NCI-H2227 (cell line): ENCODE results near the gene NDUFS7.

Experiments used
- DNase-seq: peaks from one replicate; lab custom pipeline; 2025; ENCODE audit not compliant: unreplicated experiment; lab: John Stamatoyannopoulos, UW

Gene NDUFS7

DNA sequence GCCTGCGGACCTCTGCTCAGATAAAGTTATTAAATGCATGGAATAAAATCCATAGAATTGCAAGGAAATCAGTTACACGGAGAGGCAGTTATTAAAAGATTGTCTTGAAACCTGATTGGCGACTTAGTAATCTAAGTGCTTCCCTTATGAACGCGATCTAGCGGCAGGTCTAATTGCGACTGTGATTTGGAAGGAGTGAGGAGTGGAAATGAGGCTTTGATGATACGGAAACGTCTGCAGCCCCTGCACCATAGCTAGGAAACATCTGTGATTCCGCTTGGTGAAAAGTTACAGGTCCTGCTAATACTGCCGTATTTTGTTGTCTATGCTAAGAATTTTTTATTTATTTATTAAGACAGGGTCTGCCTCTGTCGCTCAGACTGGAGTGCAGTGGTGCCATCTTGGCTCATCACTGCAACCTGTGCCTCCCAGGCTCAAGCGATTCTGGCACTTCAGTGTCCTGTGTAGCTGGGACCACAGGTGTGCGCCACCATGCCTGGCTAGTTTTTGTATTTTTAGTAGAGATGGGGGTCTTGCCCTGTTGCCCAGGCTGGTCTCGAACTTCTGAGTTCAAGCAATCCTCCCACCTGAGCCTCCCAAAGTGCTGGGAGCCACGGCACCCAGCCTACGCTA is 887 bp downstream of the NDUFS7 start:
- DNase-seq, result no peak

DNA sequence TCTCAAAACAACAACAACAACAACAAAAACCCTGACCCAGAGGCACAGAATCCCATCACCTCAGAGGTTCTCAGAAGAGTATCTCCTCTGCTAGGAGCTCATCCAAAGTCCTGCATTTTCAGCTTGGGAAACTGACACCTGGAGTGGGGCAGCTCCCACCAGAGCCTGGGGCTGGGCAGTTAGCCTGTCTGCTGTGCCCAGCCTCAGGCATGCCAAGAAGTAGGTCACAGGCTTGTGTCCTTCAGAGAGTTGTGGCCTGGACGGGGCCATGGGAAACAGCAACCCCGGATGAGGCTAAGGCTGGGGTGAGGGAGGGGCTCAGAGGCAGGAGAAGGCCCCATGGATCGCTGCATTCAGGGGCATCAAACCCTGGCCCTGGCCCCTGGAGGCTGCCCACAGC is 2.1 kb downstream of the NDUFS7 start:
- DNase-seq, result no peak

DNA sequence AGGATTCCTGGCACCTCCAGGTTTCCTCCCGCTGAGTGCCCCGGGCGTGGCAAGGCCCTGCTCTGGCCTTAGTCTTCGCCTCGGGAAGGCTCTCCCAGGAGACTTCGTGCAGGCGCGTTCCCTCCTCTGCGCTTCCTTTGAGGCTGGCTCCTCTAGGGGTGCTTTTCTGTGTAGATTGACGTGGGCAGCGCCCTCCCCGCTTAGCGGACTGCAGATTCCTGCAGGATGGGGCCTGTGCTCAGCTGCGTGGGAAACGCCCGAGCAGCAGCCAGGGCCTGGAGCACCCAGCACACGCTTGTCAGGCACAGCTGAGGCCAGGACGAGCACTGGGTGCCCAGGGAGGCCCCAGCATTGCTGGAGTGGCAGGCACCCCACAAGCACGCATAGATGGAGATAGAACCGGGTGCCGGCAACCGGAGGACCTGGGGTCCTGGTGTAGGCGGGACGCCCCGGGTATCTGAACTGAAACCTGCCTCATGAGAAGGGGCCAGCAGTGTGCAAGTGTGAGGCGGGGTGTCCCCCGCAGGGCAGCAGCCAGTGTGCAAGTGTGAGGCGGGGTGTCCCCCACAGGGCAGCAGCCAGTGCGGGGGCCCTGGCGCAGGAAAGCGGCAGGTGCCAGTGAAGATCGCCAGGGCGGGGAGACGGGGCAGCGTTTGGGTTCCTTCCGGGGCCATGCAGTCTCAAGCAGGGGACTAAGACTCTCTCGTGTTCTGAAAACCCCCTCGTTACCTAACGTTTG is 3.4 kb downstream of the NDUFS7 start:
- DNase-seq, result peak; percentile 28

DNA sequence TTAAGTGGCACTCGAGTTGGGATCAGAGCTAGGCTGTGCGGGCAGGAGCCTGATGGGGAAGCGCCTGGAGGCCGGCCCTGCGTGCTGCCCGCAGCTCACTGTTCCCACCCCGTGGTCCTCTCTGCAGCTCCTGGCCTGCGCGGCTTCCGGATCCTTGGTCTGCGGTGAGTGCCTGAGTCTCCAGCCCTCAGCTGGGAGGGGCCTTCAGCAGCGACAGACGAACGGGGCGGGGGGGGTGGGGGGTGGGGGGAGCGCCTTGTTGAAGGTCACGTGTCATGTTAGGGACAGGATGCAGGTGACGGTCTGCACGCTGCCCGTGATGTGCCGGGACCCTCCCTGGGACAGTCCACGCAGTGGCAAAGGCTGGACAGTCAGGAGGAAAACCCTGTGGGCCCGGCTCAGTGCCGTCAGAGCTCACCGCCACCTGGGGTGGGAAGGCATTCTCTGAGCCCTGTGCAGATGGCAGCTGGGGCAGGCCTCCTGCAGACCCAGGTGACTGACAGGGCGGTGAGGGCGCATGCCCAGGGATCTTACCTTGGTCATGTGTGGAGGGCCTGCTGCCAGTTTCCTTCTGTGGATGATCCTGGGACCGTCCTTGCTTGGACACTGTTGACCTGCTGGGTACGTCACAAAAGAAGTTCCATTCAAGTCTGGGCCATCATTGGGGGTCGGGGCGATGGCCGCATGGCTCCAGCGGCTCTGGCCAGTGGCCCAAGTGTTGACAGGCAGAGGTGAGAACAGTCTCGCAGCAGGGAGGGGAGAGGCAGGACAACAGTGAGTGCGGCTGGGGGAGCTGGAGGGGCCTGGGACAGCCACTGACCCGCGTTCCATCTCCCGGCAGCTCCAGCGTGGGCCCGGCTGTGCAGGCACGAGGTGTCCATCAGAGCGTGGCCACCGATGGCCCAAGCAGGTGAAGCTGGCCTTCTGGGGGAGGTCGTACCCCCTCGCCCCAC is 4.3 kb downstream of the NDUFS7 start:
- DNase-seq, result peak; percentile 71

DNA sequence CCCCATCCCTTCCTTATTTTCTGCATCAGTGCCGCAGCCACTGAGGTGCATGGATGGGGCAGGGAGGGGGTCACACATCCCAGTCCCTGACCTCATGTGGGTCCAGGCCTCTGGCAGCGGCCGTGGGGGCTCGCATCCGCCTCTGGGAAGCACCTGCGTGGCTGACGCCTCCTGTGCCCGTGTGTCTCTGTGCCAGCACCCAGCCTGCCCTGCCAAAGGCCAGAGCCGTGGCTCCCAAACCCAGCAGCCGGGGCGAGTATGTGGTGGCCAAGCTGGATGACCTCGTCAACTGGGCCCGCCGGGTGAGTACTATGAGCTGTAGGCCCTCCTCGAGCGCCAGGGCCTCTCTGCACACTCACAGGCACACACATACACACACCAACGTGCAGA is 4.9 kb downstream of the NDUFS7 start:
- no peak for DNase-seq

DNA sequence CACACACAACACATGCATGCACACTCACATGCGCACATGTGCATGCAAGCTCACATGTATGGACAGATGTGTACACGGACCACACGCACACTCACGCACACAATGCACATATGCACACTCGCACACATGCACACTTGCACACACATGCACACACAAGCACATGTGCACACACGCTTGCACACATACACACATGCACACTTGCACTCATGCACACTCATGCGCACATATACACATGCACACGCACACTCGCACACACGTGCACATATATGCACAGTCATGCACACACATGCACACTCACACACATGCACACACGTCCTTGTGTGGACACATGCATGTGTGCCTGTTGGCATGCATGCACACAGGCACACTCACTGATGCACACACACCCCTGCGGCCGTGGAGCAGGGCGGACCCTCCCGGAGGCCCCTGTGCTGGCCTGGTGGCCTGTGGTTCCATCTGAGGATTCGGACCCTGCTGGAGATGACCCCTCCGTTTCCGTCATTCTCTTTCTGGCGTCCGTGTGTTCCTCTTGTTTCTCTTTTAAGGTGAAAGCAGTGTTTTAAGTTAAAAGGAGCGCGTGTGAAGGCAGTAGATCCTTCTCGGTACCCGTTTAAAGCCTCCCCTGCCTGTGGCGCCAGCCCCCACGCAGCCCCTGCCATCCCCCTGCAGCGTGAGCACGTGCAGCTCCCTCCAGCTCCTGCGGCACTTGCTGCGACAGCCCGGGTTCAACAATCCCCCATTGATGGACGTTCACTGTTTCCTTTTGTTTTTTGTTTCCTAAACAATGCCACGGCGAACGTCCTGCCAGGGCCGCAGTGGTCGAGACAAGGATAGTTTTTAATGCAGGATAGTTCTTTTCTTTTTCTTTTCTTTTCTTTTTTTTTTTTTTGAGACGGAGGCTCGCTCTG is 5.6 kb downstream of the NDUFS7 start:
- no peak for DNase-seq

DNA sequence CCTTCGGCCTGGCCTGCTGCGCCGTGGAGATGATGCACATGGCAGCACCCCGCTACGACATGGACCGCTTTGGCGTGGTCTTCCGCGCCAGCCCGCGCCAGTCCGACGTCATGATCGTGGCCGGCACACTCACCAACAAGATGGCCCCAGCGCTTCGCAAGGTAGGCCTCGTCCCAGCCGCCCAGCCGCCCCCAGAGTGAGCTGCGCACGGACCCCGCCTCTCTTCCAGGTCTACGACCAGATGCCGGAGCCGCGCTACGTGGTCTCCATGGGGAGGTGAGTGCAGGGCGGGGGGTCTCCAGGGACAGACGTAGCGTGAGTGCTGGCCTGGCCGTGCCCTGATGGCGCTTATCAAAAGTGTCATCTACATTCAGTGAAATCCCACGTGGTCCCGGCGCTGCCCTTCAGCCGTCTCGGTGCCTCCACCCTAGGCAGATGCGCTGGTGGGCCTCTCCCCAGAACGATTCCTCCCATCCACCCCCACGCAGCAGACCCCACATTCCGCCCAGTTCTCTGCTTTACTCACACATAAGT is 7.2 kb downstream of the NDUFS7 start:
- no peak for DNase-seq

DNA sequence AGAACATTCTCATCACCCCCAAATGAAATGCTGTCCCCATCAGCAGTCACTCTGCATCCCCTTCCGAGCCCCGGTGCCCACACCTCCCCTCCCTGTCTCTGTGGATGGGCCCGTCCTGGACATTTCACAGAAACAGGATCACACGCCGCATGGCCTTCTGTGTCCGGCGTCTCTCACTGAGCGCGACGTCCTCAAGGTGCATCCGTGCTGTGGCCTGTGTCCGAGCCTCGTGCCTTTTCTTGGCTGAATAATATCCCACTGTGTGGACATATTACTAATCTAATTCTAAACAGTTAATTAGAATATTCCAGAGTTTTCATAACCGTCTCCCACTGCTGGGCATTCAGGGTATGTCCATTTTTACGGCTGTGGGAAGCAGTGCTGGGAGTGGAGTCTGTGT is 8.7 kb downstream of the NDUFS7 start:
- no peak for DNase-seq

DNA sequence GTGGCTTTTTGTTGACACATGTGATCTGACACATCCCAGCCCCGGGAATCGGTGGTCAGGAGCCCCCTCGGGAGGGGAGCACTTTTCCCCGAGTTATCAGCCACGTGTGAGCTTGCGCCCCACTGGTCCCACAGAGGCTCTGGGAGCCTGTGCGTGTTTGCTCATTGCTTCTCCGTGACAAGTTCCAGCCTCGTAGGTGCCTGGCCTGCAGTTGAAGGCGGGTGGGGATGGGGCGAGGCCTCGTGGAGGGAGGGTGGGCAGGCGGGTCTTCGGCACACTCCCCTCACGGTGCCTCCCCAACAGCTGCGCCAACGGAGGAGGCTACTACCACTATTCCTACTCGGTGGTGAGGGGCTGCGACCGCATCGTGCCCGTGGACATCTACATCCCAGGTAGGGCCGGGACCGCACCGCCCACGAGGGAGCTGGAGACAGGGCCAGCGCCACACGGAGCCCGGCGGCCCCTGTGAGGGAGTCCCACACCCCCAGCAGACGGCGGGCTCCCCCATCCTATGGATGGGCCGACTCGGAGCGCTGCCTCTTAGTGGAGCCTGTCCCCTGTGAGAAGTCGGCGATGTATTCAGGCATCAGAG is 9.3 kb downstream of the NDUFS7 start:
- DNase-seq, result no peak

DNA sequence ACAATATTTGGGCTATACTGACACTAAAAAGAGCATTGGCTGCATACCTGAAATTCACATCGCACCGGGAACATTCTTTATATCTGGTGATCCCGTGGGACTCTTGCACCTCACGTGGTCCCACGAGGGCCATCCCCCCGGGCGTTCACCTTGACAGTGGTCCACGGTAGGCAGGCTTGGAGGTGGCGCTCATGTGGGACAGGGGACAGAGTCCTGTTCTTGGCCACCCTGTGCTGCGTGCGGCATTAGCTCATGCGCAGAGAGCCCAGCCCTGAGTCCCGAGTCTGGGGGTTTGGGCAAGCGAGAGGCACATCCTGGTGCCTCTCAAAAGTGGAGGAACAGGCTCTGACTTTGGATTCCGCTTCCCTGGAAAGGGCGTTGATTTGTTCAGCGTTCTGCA is 10.1 kb downstream of the NDUFS7 start:
- DNase-seq, result no peak

DNA sequence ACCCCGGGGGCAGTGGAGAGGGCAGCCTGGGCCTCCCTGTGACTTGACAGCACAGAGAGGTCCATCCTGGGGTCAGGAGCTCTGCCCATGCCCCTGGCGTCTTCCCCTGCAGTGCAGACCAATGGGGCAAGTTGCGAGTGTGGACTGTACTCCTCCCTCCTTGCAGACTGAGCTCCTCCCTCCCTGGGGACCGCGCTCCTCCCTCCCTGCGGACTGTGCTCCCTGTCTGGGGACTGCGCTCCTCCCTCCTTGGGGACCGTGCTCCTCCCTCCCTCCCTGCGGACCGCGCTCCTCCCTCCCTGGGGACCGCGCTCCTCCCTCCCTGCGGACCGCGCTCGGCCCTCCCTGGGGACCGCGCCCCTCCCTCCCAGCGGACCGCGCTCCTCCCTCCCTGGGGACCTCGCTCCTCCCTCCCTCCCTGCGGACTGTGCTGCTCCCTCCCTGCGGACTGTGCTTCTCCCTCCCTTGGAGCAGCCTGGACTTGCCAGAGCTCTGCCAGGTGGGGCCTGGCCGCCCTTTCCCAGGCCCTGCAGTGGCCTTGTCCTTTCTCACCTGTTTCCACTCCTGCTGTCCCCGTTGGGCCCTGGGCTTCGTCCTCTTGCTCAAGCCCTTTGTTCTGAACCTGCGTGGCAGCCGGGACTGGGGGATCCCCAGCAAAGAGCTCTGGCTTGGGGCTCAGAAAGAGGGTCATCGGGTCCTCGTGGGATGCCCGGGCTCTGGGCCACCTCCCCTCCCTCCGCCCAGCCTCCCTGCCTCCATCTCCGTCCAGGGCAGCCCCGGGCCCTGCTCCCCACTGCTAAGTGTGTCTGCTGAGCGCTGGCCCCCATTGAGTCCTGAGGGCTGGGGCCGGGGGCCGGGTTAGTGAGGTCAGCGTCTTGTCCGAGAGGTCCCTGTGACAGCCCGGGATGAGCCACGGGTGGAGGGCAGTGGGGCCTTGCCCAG is 10.8 kb downstream of the NDUFS7 start:
- DNase-seq, result peak; percentile 71

DNA sequence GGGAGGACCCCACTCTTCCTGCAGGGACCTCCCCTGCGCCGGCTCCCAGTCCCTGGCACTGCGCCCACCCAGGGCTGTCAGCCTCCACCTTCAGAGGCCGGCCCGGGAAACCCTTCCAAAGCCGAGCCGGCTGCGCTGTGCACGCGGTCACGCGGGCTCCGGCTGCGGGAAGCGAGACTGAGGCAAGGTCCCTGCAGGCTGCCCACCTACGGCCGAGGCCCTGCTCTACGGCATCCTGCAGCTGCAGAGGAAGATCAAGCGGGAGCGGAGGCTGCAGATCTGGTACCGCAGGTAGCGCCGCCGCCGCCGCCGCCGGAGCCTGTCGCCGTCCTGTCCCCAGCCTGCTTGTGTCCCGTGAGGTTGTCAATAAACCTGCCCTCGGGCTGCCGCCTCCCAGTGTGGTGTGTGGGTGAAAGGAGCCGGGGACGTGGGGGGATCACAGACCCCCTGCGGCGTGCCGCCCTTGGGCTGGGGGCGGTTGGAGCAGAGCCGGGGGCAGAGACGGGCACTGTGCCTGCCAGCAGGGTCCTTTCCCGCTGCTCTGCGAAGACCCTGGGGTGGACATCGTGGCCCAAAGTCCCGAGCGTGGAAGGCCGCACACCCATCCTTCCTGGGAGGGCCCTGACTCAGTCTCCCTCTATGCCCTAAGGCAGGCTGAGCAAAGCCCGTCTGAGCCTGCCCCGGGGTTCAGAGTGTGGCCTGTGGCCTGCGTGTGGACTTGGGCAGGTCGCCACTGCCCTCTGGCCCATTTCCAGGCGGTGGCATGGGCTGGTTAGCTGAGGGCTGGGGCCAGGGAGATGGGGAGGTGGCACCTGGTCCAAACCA is 11.7 kb downstream of the NDUFS7 start:
- no peak for DNase-seq

DNA sequence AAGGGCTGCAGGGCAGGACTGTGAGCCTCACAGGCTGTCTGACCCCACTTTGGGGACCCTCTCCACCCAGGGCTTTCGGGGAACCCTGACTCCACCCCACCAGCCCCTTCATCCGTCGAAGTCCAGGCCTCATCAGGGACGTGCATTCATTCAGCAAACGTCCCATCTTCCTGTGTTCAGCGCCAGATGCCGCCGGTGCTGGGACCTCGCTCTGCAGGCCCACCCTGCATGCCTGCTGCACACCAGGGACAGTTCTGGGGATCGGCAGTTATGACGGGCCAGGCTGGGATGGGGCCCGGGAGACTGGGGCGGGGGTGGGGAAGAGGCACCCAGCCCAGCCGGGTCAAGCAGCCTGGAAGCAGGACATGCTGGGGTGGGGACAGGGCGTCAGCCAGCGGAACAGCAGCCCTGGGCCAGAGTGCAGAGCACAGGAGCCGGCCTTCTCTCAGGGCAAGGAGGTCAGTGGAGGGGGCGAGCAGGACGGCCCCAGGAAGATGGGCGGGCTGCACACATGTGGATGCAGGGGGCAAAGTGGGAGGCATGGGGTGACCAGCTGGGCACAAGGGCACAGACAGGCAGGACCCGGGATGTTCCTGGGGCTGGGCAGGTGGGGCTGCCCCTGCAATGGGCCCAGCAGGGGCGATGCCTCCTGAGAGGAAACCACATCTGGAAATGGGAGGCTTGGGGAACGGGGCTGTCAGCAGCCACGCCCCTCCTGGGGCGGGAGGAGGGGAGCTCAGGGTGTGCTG is 12.5 kb downstream of the NDUFS7 start:
- DNase-seq, result no peak

DNA sequence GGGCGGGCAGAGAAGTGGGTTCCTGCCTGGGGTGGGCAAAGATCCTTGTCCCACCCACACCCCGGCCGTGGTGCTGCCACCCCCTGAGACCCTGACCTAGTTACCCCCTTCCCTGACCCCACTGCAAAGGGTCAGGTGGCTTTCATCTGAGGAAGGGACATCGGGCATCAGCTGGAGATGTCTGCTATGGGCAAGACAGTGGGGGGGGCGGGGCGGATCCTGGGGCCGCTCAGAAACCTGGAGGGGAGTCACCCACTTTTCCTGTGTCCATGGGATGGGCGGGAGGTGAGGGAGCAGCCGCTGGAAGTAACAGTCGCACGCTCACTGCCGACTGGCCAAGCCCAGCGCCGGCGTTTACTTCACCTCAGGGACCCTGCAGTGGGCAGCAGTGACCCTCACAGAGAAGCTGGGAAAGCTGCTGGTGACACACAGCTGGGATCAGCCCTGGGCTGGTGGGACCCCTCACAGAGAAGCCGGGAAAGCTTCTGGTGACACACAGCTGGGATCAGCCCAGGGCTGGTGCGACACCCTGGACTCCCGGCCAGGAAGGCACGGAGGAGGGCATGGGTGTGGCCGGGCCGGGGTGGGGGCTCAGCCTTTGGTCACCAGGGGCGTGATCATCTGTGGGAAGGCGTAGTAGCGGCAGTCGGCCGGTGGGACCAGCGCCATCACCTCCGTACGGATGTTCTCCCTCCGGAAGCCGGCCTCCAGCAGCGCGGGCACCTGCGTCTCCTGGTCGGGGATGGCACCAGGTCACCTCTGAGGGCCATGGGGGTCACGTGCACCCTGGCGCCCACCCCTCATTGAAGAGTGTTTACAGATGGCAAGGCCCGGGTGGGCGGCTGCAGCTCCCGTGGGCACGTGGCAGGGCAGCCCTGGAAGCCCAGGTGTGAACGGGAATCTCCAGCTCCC is 13.3 kb downstream of the NDUFS7 start:
- DNase-seq, result no peak

DNA sequence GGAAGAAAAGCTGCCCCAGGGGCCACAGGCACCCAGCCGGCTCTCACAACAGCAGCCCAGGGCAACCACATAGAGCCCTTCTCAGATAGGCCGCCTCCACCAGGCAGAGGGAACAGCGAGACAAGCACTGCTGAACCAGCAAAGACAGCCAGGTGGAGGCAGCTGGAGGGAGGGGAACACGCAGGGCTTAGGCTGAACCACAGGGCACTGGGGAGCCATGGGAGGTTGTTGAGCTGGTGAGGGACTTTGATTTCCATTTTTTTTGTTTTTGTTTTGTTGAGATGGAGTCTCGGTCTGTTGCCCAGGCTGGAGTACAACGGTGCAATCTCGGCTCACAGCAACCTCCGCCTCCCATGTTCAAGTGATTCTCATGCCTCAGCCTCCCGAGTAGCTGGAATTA is 14.1 kb downstream of the NDUFS7 start:
- DNase-seq, result no peak

DNA sequence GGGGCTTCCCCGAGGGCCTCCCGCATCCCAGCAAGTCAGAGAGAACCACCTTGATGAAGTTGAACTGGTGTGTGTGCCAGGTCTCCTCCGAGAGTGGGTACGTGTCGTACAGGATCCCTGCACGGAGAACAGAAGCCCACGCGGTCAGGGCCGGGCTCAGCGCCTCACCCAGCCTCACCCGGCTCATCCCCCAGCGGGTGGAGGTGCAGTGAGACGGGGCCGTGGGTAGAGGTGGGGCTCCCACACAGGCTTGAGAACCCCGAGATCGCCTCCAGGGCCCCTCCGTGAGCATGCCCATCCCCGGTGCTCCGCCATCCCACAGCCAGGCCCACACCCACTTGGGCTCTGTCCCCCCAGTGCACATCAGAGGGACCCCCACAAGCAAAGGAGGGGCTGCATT is 15.4 kb downstream of the NDUFS7 start:
- DNase-seq, result no peak
